Measurements from ENCODE around the gene TAMALIN. TPM values are rescaled to one million over a fixed set of nuclear protein-coding genes. Genes with fewer than 3 reads are reported as not detected.

Gene TAMALIN
- total and polyA plus RNA-seq, 2 of the 4 experiments (the other 2 are of a cell fraction) = 2.7 to 5.3 TPM

GRCh38 chr12:51984657-51985056, 22.1 kb upstream of the TAMALIN start:
- intact Hi-C loops (cut with micrococcal nuclease) (loop anchor here (5.0 kb wide), 1 partner anchor 162 kb away; no protein-coding TSS in a partner anchor), in situ Hi-C loops (cut with MboI; ENCODE audit: low sequenced_read_pairs) (no loop called here), dilution Hi-C loops (cut with HindIII; ENCODE audit: low sequenced_read_pairs, unreplicated experiment) (no loop called here)
- Histone ChIP-seq H3K27me3 (ENCODE audit: control insufficient read depth, insufficient read depth, low read length) (no peaks in the 10 kb centered on the region), H4K8ac (ENCODE audit: low read depth in 2 of 2, low read length in 2 of 2) (no peak overlapping the region), H2AFZ (replicated peaks; ENCODE audit: low read length, poor library complexity) (no peak overlapping the region), H3K9me3 (ENCODE audit: control insufficient read depth, insufficient read depth, low read length) (no peaks in the 10 kb centered on the region), H2BK5ac (ENCODE audit: low read depth, low read length, poor library complexity, severe bottlenecking) (no peak overlapping the region), H3K4me1 (ENCODE audit: control insufficient read depth, insufficient read depth, low read length) (peaks cover under 1% of the 10 kb centered on the region; the same call in 1 of the 2 replicates), H2BK120ac (ENCODE audit: low read depth, low read length) (no peak overlapping the region), H2AK9ac (replicated peaks; ENCODE audit: low read depth, low read length, poor library complexity) (no peak overlapping the region), H3K9me1 (ENCODE audit: insufficient read depth, low read length) (peaks cover 6% of the 10 kb centered on the region; the same call in 1 of the 2 replicates), H3K14ac (replicated peaks; ENCODE audit: low read depth, low read length) (no peak overlapping the region), H3K27ac (ENCODE audit: insufficient read depth, low read length) (no peak overlapping the region), H3K4ac (ENCODE audit: low read depth, low read length) (no peak overlapping the region), H3K36me3 (ENCODE audit: control insufficient read depth, insufficient read depth, low read length) (peaks cover 40% of the 10 kb centered on the region), H4K91ac (ENCODE audit: insufficient read depth, low read depth, low read length) (no peak overlapping the region), H2AK5ac (ENCODE audit: low read depth, low read length) (no peak overlapping the region), H4K20me1 (ENCODE audit: insufficient read depth, low read length) (no peaks in the 10 kb centered on the region), H3K4me2 (ENCODE audit: low read depth, low read length) (no peak overlapping the region), H2BK15ac (ENCODE audit: low read depth, low read length) (no peak overlapping the region), H3K79me1 (ENCODE audit: low read depth in 1 of 2, low read length in 2 of 2) (peaks cover 1 to 18% of the 10 kb centered on the region in 2 experiments; a peak in 1 of 4 replicates), H3K9ac (ENCODE audit: low read depth, low read length) (no peak overlapping the region), H3K56ac (ENCODE audit: extremely low read depth, insufficient read depth, low read length) (no peak overlapping the region), H3K4me3 (ENCODE audit: insufficient read depth, low read depth, low read length) (no peak overlapping the region), H2BK20ac (ENCODE audit: low read depth, low read length) (no peak overlapping the region), H3K23ac (ENCODE audit: low read depth, low read length) (no peak overlapping the region), H3K18ac (ENCODE audit: low read depth, low read length) (no peak overlapping the region), H4K5ac (ENCODE audit: low read depth, low read length) (no peak overlapping the region)
- ChIA-PET POLR2A (ENCODE audit: unreplicated experiment) (no interaction called here), CTCF (no interaction called here)
- WGBS, 2 experiments (ENCODE audit: extremely low coverage in 2 of 2, insufficient read length in 1 of 2) = no CpG with 5 or more reads among the region's 6 CpGs
- no peak for ATAC-seq (ENCODE audit: low read depth)
- DNase-seq = no peak
- BruUV-seq (replicated peaks) = no TSS peak
- no peak for TF ChIP-seq USF2 (IDR thresholded peaks at IDR 0.05; ENCODE audit: low read depth, low read length)
- TF ChIP-seq CHD1 (IDR thresholded peaks at IDR 0.05; ENCODE audit: low read depth, low read length) = no peak
- TF ChIP-seq RFX5 (IDR thresholded peaks at IDR 0.05; ENCODE audit: low read depth, low read length) = no peak
- TF ChIP-seq ELK1 (IDR thresholded peaks at IDR 0.05; ENCODE audit: borderline replicate concordance, low read depth, low read length) = no peak
- TF ChIP-seq CTCF (conservative IDR thresholded peaks at IDR 0.05; ENCODE audit: low read depth, low read length) = no peak
- TF ChIP-seq MAFK (IDR thresholded peaks at IDR 0.05; ENCODE audit: low read depth, low read length) = no peak
- TF ChIP-seq SMC3 (IDR thresholded peaks at IDR 0.05; ENCODE audit: low read depth, low read length) = no peak
- TF ChIP-seq FOS (IDR thresholded peaks at IDR 0.05; ENCODE audit: low read depth, low read length) = no peak
- no peak for TF ChIP-seq BHLHE40 (IDR thresholded peaks at IDR 0.05; ENCODE audit: low read depth, low read length)
- TF ChIP-seq MAZ (IDR thresholded peaks at IDR 0.05; ENCODE audit: borderline replicate concordance, low read depth, low read length) = no peak
- no peak for TF ChIP-seq CEBPB (IDR thresholded peaks at IDR 0.05; ENCODE audit: low read depth, low read length)
